NCI-H2196 (cell line): ENCODE results near the gene NIPA2.

Experiments
- DNase-seq: peaks from one replicate; lab custom pipeline; 2025; ENCODE audit not compliant: unreplicated experiment; lab: John Stamatoyannopoulos, UW

NIPA2 gene

DNA sequence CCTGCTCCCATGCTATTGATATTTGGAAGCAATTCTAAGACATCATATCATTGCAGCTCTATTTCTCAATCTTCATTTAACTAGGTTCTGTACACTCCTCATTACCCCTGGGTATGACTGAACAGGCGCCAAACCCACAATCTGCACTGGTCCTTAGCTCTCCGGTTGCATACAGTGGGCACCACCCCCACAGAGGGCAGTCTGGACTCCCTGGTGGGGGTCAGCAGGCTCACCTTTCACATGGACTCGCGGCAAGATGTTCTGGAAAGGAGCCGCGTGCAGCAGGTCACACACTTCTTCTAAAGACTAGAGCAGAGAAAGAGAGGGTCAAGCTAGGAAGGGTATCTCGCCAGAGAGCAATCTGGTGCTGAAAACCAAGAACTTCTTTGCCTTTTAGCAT is 36.5 kb downstream of the NIPA2 start:
- DNase-seq: no peak

DNA sequence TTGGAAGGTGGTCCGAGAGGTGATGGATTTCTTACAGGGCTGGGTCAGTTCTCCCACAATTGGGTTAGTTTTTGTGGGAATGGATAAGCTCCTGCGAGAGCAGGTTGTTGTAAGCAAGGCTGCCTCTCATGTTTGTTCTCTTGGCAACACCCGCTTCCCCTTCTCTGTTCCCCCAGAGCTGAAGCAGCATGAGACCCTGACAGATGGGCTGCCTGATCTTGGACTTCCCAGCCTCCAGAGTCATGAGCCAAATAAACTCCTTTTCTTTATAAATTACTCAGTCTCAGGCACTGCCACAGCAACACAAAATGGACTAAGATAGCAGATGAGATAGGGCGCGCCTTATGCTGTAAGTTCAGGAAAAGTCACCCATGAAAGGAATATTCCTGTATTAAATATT is 38.7 kb downstream of the NIPA2 start:
- DNase-seq: no peak

DNA sequence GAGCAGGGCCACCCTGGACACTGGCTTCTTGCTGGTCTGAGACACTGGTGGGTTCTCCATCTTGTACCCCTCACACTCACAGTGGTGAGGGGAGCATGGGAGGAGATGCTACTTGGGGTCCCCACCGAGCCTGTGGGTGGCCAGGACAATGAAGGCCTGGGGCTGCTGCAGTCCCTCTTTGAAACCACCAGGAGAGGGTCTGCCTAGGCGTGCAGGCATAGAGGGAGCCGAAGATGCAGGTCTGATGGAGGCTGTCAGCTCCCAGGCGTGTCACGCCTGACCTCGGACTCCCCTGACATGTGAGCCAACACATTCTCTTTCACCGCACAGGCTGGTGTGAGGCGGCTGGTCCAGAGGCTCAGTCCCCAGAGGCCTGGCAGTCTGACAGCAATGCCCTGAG is 39.1 kb downstream of the NIPA2 start:
- no peak for DNase-seq

DNA sequence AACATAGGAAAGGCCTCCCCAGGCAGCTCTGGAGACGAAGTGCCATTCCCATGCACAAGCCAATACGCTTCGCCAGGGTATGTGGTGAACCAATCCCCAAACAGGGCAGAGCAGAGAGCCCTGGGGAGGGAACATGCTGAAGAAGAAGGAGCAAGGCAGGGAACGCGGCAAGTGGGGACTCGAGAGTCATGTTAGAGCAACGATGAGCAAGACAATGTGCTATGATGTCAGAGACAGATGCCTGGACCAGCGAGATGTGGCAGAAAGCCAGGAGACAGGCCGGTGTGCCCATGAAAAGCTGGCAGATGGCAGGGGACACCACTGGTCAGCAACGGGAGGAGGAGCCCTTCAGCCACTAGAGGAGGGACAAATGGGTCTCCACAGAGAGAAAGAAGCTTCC is 39.6 kb downstream of the NIPA2 start:
- DNase-seq: no peak

DNA sequence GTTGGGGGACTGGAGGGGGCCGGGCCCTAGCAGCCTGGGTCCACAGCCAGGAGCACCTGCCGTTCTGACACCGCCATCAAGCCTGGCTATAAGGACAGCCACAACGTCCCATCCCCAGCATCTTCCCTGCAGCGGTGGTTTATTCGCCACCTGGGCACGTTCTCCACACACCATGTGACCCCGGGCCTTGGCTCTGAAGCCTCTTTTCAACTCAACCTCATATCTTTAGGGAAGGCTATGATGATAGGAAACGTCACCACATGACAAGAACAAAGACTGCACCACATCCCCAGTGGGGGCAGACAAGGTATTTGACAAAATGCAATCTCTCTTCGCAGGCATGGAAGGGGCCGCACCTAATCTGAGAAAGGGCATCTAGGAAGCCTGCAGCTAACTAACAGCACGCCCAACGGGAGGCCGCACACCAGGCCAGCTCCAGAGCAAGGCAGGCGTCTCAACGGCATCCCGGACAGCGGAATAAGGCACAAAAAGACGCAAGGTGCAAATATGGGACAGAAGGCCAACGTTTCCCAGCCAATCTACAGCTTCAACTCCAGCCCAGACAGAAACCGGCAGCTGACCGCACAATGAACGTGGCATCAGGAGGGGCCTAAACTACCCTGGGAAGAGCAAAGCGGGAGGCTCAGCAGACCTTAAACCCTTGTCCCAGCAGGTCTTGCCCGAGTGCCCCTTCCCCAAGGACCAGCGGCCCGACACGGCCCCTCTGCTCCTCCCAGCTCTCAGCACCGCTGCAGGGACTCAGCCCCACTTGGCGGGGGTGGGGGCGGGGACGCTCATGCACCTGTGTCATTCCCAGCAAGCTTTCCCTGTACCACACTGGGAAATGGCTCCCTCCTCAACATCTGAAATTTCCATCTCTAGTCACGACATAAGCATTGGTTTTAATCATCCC is 41.9 kb downstream of the NIPA2 start:
- DNase-seq: no peak

DNA sequence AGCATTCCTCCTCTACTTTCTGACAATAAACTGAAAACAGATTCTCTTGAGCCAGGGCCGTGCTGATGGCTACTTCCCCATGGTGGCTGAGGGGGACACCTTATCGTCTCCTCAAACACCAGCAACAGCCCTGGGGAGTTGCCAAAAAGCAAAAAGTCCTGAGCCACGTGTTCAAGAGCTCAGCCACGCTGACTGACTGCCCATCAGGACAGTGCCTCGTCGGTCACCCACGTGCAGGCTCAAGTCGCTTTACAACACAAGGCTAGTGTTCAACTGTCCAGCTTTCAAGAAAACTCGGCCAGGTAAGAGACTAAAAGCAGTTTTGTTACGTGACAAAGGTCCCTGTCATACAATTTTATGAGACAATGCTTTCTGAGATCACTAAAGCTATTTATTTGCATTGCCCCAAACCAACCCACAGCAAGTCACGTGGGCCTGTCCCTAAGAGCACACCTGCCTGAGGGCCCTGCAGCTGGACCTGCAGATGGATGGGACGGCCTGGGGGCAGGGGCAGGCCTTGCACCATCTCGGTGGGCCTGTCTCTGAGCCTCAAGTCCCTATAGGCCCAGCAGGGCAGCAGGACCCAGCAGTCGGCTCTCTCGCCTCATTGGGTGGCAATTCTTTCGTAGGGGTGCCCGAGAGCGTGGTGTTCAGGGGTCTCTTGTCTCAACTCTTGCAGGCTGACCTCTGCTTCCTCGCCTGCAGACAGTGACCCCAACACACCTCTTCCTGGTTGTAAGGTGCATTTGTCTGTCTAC is 42.7 kb downstream of the NIPA2 start:
- DNase-seq: no peak

DNA sequence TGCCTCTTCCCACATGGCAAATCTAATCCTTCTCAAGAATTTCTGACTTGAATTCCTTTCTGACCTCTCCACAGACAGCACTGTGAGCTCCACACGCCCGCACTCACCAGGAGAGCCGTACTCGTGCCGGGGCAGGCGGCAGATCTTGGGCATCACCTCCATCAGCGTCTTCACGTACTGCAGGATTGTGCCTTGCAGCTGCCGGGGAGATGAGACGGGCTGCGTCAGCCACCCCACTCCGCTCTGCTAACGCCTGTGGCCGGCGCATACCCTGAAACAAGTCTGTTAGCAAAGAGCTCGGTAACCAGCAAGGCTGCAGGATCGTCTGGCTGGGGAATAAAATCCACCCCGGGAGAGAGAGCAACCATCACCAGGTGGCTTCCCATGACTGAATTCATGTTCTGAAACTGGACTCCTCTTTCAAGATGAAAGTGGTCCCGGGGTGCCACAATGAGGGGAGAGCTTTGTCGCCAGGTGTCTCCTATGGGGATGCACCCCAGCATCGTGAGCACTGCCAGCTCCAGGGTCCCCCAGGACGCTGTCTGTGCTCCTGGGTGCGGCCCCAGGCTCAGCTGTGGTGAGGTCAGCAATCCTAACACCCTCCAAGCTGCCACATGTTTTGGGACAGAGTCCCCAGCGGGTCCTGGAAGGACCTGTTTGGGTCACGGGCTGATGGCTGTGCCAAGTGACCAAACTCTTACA is 43.4 kb downstream of the NIPA2 start:
- no peak for DNase-seq

DNA sequence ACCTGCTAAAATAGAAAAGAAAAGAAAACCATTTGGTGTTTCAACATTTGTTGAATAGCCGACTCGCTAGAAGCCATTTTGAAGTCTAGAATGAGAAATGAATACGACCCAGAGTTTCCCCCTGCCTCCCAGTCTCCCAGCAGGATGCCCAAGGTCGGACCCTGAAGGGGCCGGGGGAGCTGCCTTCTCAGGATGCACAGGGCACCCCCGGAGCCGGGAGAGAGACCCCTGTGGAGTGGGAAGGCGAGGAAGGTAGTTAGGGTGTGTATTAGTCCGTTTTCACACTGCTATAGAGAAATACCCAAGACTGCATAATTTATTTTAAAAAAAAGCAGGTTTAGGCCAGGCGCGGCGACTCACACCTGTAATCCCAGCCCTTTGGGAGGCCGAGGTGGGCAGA is 44.7 kb downstream of the NIPA2 start:
- no peak for DNase-seq

DNA sequence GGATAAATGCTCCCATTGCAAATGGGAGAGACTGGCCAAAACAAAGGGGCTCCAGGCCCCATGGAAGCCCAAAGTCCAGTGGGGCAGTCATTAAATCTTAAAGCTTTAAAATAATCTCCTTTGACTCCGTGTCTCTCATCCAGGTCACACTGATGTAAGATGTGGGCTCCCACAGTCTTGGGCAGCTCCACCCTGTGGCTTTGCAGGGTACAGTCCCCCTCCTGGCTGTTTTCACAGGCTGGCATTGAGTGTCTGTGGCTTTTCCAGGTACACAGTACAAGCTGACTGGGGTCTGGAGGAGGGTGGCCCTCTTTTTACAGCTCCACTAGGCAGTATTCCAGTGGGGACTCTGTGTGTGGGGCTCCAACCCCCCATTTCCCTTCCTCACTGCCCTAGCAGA is 45.9 kb downstream of the NIPA2 start:
- DNase-seq: no peak

DNA sequence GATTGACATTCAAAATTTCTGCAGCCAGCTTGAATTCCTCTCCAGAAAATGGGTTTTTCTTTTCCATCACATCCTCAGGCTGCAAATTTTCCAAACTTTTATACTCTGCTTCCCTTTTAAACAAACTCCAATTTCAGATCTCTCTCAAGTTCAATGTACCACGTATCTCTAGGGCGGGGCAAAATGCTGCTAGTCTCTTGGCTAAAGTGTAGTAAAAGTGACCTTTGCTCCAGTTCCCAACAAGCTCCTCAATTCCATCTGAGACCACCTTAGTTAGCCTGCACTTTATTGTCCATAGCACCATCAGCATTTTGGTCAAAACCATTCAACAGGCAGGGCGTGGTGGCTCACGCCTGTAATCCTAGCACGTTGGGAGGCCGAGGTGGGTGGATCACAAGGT is 46.7 kb downstream of the NIPA2 start:
- DNase-seq: no peak

DNA sequence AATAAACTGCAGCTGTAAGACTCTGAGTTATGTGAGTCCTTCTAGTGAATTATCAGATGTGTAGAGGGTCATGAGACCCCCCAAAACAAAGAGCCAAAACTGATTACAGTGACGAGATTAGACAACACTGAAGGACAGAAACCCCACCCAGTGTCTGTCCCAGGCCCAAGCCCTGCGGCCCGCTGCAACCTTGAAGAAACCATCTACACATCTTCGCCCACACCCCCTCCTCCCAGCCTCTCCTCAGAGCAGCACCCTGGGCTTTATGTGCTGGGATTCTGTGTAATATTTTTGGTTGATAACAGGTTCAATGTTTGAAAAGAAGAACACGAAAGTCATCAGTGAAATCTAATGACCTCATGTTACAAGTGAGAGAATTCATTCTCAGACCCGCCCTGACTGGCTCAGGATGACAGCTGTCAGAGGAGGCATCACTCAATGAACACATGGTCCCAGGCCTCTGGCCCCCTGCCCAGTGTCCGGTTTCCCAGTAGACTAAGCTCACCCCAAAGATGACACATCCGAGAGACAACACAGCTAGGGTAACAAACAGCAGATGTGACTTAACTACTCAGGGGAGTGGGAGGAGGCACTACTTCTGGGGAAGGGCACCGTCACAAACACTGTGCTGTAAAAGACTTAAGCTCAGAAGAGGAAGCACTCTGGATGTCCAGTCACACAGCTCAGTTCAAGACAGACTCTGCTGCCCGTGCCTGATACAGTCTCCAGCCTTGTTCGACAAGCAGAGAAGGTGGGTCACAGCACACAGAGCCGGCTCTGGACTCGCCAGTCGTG is 48.9 kb downstream of the NIPA2 start:
- no peak for DNase-seq

DNA sequence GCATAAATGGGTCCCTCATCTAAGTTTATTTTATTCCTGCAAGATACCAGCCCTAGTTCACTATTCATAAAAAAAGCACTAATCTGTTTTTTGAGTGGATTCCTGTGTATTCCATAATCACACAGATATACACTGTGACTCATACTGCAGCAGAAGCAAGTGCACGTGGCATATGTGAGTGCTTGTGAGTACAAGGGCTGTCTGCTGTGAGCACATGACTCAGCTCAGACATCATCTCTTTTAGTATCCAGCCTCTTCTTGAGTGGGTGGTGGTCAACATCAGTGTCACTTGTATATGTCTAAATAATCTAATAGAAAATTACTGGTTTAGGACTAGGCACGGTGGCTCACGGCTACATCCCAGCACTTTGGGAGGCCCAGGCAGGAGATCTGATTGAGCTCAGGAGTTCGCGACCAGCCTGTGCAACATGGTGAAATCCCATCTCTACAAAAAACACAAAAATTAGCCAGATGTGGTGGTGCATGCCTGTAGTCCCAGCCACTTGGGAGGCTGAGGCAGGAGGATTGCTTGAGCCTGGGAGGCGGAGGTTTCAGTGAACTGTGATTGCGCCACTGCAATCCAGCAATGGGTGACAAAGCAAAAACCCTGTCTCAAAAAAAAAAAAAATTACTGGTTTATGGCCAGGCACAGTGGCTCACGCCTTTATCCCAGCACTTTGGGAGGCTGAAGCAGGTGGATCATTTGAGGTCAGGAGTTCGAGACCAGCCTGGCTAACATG is 49.8 kb downstream of the NIPA2 start:
- no peak for DNase-seq

DNA sequence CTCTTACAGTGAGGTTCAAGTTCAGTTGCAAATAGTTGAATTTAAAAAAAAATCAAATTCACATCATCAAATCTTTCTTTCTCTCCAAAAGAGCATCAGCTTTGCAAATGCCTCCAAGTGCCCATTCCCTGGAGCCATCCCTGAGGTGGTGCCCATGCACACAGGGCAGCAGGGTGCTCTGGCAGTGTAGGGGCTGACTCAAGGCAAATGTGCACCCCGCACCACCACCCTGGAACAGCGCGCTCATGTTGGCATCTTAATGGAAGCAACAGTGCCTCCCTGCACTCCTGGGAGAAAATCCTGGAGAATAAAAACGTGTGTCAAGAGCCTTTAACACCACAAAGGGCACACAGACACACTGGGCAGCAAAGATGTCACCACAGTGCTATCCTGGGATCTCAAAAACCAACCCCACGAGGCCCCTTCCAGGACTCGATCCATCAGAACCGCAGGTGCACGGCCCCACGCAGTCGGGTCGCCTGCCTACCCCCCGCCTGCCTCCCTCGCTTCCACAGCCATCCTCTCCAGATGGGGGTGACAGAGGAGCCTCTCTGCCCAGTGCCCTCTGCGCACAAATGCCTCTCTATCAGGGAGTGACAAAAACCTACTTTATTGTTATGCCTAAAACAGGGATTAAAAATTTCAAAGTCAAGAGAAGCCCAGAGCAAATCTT is 50.8 kb downstream of the NIPA2 start:
- no peak for DNase-seq

DNA sequence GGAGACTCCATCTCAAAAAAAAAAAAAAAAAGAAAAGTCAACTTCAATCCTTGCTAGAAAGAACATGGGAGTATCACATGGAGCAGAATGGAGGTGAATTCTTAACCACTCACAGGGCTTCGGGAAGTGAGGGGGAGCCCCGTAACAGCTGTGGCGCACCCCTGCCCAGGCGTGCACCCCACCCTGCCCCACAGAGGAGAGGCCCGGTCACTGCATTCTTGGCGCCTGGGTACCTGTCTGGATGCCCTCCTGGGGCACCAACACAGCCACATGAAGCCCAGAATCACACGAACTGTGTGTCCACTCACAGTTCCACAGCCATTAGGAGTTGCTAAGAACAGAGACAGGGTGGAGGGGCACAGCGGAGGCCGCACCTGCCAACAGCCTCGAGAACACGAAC is 51.8 kb downstream of the NIPA2 start:
- no peak for DNase-seq

DNA sequence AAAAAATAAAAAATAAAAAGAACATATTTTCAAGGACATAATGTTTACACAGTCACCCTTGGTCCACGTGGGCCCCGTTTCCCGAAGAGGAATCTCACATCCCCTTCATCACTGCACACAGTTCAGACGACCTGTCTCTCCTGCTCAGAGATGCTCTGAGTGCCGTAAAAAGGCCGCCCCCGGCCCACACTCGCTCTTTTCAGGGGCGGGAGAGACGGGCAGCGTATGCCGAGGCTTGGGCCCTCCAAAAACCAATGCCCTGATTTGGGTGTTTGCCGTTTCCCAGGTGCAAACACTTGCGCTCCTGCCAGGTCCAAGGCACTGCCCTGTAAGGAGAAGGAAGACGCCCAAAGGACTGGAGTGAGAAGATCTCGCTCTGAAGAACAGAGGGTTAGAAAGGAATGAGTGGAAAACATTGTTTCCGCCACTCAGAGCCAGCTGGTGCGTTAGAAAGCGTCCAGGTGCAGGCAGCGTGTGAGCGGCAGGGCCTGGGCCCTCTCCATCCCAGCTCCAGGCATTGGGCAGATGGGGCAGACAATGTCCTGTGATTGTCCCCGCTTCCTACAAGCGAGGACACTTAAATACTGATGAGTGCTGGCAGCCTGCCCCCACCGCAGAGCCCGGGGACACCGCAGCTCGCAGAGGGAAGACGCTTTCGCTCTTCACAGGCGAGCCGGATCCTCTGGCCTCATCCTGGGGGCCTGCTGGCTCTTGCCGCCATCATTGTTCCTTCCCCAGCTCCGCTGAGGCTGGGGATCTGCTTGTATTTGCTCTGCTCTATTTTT is 53.2 kb downstream of the NIPA2 start:
- DNase-seq: no peak

DNA sequence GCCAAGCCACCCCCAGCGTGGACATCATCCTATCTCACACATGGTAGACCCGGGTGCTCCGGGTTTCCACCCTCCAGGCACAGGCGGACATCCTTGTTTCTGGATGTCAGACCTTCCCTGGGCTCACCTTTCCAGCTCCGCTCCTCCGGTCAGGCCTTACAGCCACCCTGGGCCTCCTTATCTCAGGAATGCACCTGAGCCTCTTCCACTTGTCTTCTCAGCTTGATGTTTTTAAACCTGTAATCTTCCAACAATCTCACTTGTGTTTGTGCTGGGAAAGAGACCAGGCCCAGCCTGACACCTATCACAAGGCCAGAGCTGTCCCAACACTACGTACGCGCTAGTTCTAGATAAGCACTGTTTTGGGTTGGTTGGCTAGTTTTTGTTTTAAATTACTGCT is 53.9 kb downstream of the NIPA2 start:
- no peak for DNase-seq

DNA sequence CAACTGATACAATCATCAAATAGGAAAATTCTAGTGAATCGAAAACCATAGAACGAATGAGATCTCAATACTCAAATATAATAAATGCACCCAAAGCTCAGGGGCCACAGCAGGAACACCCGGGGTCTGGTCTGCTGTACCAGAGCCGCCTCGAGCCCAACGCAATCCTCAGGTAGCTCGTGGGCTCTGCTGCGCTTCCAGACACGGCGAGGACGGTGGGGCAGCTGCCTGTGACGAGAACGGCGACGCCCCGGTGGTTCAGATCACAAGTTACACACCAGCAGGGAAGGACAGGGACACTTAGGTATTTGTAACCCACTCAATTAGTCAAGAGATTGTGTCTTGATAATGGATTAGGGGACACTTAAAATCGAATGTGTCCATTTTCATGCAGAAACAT is 54.6 kb downstream of the NIPA2 start:
- DNase-seq: no peak

DNA sequence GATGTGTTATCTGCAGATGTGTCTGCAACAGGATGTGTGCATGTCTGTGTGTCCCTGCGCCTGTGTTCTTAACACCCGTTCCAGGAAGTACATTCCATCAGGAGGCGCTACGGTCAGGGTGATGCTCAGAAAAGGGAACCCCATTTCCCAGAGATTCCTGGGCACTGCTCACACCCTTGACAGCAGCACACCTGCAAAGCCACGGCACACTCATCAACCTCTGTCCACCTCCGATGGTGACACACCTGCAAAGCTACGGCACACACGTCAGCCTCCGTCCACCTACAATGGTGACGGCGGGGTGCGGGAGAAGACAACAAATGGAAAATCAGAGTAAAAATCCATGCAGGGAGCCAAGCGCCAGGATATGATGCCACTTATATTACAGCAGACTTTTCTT is 55.4 kb downstream of the NIPA2 start:
- no peak for DNase-seq
